ENCODE results near the gene FAM118A.

- TF ChIP-seq CTCF (IDR thresholded peaks at IDR 0.05), result no peak
- TF ChIP-seq POLR2A (IDR thresholded peaks at IDR 0.05), result no peak
- no peak for TF ChIP-seq POLR2AphosphoS5 (IDR thresholded peaks at IDR 0.05)
Measured at GRCh38 chr22:45349916-45350315, 40.2 kb downstream of the FAM118A start.

Measured in breast epithelium (tissue), 3 donors.